ENCODE results near the gene TMEM259.

Gene TMEM259

DNA sequence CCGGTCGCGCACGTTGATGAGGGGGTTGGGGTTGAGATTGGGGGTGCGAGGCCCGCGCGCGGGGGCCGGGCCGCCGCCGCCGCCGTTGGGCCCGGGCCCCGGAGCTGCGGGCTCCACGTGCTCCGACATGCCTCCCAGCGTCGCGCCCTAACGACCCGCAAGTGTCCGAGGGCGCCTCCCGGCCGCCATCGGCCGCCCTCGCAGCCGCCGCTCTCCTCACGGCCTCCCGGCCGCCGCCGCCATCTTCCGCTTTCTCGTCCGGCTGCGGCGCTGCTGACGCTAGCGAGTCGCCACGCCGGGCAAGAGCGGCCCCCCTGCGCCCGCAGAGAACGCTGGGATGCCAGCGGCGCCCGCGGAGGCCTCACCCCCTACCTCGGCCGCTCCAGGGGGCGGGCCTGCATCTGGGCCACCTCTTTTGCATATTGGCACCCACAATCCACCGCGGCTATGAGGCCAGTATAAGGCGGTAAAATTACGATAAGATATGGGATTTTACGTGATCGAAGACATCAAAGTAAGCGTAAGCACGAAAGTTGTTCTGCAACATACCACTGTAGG, at the start of gene TMEM259:
Gene TMEM259 (minus strand): TSS at position 256 of the 558 bp plus-strand sequence. CDS start 127 bp downstream, at position 129.
- peak; percentile 99 for DNase-seq

DNA sequence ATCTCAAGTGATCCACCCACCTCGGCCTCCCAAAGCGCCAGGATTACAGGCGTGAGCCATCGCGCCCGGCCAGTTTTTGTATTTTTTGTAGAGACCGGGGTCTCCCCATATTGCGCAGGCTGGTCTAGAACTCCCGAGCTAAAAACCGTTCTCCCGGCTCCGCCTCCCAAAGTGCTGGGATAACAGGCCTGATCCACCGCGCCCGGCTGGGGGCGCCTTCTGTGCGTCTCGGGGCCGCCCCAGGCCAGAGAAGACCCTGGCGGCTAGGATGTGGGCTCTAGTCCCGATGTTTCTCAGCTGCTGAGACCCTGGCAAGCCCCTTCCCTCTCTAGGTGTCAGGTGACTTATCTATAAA, 49.6 kb upstream of the TMEM259 start:
- no peak for DNase-seq

DNA sequence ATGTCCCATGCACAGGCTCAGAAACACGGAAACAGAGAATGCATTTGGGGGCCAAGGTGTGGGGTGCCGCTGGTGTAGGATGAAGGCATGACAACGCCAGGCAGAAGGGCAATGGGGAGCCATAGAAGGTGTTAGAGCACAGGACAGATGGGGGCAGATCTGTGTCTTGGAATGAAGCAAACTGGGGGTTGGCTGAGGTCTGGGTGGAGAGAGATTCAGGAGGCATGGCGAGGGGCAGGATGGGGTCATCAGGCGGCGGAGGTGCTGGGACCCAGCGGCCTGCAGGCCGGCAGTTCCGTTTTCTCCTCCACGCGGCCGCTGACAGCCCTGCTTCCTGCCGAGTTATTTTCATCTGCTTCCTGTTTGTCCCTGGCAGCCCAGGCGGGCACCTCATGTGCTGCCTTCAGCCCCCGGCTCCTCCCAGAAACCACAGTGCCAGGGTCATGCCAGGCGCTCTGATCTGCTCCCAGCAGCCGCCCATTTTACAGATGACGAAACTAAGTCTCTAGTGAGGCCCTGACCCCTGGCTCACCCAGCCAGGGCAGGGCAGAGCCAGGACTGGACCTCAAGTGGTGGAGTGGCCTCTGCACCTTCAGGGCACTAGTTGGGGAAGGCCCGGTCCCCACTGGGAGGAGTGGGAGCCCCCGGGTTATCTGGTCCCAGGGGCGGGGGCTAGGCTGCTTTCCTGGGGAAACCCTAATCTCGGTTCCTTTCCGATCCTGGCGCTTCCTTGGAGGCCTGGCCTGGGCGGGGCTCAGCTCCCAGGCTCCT, 48.3 kb upstream of the TMEM259 start:
- peak; percentile 92 for DNase-seq

DNA sequence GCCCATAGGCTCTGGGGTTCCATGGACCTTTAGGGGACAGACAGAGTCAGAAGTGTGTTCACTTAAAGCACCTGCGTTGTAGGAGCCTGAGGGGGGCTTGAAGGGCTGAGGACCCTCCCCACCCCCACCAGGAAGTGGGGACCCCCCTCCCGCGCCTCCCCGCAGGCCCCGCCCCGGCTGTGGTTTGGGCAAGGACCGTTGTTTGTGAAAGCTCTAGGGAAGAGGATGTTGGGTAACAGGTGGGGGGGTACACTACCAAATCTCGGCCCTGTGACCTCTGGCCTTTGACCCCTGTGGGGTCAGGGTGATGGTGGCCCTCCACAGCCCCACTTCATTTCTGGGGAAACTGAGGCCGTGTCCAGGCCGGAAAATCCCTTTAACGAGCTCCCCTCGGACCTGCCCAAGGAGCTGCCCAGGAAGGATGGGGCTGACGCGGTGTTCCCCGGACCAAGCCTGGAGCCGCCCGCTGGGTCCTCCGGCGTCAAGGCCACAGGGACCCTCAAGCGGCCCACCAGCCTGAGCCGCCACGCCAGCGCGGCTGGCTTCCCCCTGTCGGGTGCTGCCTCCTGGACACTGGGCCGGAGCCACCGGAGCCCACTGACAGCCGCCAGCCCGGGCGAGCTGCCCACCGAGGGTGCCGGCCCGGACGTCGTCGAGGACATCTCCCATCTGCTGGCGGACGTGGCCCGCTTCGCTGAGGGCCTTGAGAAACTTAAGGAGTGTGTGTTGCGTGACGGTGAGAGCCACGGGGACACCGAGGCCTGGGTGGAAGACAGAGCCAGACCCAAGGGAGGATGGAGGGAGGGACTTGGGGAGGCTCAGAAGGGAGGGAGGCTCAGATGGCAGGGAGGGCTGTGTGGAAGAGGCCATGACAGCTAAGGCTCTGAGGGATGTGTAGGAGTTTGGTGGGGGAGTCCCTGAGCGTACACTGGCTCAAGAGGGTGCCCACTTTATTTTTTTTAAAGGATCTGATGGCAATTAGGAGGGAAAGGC, 47.4 kb upstream of the TMEM259 start:
- peak; percentile 87 for DNase-seq

DNA sequence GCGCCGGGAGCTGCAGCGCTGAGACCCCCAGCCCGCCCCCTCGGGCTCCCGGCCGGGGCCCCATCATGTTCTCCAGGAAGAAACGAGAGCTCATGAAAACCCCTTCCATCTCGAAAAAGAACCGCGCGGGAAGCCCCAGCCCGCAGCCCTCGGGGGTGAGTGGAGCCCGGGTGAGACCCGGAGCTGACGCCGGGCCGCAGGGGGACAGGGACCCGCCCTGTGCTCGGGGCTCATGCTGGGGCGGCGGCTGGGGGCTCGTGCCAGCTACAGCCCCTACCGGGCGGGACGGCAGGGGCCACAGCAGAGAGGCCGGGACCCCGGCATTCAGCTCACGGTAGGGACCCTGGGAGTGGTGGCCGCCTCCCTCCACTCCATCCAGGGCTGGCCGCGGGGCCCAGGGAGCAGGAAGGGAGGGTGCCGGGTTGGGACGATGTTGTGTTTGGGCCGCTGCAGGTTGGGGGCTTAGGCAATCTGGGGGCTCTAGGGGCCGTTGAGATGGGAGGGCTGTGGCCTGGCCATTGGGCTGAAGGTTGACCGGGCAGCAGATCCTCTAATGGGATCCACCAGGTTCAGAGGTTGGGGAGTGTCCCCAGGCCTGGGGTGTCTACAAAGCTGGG, 46.5 kb upstream of the TMEM259 start:
- no peak for DNase-seq

DNA sequence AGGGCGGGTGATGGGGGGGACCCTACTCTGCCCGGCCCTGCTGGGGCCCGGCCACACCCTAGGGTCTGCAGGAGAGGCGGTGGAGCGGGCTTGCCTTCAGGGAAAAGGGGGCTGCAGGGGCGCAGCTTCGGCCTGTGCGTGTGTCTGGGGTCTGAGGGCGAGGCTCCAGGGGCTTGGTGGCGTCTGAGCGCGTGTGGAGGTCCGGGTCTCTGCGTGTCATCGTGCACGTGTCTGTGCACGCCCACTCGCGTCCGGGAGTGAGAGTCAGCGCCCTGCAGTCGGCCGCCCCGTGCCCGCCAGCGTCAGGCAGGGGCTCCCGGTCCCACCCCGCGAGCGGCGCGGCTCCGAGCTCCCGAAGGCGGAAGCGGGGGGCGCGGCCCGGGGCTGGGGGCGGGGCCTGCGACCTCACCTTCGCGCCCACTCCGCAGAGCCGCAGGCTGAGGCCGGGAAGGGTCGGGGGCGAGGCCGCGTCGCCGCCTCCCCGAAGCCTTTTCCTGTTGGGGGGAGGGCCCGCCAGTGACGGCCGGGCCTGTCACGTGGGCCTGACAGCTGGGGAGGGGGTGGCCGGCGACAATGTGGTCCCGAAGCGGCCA, 45.9 kb upstream of the TMEM259 start, which contains the start of gene ARHGAP45:
Gene ARHGAP45 (plus strand): TSS at position 420 of the 593 bp plus-strand sequence. CDS start 239 bp downstream, outside the sequence.
- peak; percentile 91 for DNase-seq

DNA sequence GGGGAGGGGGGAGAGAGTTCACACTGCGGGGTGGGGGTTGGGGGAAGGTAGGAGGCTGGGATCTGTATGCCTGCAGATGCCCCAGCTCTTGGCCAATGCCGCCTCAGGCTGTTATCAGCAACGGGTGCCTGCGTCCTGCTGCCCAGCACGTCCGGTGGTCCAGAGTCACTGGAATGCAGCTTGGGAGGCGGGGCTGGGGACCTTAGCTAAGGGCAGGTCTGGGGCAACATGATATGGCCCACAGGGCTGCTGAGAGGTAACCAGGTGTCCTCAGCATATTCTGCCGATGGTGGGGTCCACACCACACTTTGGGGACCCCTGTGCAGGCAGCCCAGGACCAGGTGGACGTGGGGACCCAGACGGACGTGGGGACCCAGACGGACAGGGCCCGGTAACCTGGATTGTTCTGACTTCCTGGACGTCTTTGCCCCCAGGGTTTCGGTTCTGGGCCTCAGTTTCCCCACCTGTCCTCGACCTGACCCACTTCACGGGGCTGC, 45.4 kb upstream of the TMEM259 start:
- no peak for DNase-seq

DNA sequence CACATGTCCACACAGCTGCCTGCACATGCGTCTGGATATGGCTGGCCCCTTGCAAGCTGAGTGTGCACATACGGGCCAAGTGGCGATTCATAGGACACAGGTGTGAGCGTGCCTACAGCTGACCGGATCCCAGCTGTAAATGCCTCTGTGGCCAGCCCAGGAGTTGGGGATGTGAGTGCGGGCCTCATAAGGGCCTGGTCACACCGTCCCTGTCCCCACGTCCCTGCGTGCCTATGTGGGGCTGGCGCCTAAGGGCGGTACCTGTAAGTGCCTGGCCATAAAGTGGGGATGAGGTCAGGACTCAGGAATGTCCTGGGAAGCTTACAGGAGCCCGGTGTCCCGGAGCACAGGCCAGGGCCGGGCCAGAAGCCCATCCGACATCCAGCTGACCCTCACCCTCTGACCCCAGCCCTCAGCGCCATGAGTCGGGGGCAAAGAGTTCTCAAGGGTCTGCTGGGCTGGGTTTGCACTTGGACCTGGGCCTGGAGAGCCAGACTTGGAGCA, 44.7 kb upstream of the TMEM259 start:
- DNase-seq: no peak

DNA sequence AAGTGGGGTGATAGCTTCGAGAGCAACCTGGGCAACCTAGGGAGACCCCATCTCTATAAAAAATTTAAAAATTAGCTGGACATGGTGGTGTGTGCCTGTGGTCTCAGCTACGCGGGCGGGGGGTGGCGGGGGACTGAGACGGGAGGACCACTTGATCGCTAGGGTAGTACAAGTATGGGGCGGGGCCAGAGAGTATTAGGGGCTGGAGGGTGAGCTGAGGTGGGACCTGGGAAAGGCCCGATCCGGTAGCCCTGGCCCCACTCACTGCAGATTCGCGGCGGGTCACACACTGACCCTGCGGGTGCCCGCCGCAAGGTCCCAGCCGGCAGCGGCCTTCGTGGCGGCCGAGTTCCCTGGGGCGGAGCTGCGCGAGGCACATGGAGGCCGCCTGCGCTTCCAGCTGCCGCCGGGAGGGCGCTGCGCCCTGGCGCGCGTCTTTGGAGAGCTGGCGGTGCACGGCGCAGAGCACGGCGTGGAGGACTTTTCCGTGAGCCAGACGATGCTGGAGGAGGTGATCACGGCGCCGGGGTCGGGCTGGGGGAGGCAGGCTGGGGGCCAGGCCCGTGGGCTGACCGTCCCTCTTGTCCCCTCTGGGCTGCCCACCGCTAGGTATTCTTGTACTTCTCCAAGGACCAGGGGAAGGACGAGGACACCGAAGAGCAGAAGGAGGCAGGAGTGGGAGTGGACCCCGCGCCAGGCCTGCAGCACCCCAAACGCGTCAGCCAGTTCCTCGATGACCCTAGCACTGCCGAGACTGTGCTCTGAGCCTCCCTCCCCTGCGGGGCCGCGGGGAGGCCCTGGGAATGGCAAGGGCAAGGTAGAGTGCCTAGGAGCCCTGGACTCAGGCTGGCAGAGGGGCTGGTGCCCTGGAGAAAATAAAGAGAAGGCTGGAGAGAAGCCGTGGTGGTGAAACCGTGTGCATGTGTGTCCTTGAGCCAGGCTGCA, 44.0 kb upstream of the TMEM259 start:
- peak; percentile 82 for DNase-seq

DNA sequence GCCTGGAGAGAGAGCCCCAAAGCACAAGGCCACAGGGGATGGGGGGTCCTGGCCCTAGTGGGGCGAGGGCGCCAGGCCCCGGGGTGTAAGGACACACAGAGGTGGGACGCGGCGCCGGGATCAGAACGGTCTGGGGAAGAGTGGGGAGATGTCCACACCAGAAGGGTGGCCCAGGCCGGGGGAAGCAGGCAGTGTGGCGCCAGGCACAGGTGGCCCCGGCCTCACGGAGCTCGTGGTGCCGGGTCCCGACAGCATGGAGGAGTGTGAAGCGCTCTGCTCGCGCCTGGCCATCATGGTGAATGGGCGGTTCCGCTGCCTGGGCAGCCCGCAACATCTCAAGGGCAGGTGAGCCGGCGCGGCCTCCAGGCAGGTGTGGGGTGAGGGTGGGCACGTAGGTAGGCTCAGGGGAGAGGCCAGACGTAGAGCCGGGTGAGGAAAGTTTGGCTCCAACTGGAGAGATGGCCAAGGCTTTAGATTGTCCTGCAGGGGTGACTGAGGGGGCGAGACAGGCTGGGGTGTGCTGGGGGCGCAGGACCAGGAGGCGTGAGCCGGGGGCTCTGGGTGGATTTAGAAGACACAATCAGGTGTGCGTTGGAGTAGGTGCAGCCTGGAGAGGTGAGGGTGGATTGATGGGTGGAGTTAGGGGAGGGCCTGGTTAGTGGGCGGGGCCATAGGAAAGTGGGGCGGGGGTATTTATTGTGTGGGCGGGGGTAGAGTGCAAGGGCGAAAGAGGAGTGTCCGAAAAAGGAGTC, 43.2 kb upstream of the TMEM259 start:
- no peak for DNase-seq

DNA sequence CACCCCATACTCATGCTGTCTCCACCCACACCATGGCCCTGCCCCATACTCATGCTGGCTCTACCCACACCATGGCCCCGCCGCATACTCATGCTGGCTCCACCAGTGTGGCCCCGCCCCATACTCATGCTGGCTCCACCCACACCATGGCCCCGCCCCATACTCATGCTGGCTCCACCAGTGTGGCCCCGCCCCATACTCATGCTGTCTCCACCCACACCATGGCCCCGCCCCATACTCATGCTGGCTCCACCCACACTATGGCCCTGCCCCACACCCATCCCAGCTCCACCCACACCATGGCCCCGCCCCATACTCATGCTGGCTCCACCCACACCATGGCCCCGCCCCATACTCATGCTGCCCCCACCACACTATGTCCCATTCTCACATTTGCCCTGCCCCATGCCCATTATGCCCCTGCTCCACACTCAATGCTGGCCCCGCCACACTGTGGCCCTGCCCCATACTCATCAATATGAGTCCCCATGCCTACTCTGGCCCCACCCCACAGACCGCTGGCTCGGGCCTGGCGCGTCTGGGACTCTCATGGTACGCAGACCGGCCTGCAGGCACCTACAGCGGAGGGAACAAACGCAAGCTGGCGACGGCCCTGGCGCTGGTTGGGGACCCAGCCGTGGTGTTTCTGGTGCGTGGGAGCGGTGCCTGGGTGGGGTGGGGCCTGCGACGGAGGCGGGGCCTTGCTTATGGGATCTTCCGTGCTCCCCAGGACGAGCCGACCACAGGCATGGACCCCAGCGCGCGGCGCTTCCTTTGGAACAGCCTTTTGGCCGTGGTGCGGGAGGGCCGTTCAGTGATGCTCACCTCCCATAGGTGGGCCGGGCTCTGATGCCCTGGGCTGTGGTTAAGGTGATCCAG, 42.3 kb upstream of the TMEM259 start:
- peak; percentile 71 for DNase-seq

DNA sequence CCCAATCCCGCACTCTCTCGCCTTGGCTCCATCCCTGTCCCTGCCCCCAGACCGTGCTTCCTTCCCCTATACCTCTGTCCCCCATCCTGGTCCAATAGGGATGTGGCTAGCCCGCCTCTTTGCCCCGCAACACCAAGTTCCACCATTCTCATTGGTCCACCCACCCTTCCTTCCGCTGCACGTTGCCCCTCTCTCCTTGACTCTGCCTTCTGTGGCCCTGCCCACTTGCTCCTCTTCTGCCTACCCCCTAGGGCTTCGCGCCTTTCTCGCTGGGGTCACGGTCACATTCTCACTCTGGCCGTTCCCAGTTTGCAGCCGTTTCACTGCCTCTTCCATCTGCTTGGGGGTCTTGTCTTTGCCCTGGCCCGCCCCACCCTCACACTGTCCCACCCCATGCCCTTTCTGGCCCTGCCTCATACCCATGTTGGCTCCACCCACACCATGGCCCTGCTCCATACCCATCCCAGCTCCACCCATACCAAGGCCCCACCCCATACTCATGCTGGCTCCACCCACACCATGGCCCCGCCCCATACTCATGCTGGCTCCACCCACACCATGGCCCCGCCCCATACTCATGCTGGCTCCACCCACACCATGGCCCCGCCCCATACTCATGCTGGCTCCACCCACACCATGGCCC, 41.6 kb upstream of the TMEM259 start:
- peak; percentile 54 for DNase-seq

DNA sequence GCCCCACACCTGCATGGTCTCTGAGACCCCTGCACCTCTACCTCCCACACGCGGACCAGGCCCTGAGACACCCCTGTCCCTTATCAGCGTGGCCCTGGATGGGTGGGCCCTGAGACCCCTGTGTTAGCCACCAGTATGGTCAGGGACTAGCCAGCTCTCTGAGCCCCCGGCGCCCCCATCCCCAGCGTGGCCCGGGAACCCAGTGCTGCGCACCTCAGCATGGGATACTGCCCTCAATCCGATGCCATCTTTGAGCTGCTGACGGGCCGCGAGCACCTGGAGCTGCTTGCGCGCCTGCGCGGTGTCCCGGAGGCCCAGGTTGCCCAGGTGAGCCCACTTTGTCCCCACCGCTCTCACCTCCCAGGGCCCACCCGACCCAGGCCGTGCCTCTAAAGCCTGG, 41.1 kb upstream of the TMEM259 start:
- DNase-seq: no peak

DNA sequence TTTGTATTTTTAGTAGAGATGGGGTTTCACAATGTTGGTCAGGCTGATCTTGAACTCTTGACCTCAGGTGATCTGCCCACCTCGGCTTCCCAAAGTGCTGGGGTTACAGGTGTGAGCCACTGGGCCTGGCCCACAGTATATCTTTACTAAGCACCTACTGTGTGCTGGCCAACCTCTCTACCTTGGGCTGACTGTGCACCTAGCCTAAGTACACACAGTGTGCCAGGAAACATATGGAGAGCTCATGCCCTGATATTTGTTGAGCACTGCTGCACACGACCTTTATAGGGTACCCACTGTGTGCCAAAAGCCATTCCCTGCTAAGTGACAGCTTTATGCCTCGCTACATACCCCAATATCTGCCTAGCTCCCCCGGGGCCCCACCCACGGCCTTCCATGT, 39.8 kb upstream of the TMEM259 start:
- DNase-seq: no peak

DNA sequence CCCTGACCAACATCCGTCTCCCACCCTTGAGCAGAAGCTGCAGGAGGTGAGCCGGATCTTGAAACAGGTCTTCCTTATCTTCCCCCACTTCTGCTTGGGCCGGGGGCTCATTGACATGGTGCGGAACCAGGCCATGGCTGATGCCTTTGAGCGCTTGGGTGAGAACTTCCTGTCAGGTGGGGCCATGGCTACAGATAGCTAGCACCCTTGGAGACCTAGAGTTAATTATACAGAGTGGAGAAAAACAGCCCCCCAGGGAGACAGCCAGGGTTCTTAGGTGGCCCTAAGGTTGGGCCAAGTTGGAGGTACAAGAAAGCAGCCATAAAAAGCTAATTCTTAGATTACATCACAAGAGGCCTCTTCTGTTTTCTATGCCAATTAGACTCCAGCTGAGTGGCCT, 37.2 kb upstream of the TMEM259 start:
- DNase-seq: no peak

DNA sequence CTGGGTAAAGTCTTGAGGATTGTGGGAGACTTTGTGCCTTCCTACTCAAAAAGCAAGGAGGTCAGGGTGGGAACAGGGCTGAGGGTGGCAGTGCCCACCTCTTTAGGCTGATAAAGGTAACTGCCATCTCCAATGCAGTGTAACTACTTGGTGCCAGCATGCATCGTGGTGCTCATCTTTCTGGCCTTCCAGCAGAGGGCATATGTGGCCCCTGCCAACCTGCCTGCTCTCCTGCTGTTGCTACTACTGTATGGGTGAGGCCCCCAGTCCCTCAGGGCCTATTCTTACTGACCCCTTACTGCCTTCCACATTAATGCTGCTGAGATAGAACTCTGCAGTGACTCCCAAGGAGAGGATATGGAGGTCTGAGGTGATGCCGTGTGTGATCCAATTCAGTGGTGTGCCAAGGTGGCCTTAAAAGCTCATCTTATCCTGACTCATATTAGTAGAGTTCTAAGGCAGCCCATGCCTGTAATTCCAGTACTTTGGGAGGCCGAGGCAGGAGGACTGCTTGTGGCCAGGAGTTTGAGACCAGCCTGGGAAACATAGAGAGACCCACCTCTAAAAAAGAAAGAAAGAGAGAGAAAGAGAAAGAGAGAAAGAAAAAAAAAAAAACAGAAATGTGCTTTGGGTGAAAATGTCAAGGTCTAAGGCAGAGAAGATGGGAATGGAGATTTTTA, 36.4 kb upstream of the TMEM259 start:
- peak; percentile 63 for DNase-seq

DNA sequence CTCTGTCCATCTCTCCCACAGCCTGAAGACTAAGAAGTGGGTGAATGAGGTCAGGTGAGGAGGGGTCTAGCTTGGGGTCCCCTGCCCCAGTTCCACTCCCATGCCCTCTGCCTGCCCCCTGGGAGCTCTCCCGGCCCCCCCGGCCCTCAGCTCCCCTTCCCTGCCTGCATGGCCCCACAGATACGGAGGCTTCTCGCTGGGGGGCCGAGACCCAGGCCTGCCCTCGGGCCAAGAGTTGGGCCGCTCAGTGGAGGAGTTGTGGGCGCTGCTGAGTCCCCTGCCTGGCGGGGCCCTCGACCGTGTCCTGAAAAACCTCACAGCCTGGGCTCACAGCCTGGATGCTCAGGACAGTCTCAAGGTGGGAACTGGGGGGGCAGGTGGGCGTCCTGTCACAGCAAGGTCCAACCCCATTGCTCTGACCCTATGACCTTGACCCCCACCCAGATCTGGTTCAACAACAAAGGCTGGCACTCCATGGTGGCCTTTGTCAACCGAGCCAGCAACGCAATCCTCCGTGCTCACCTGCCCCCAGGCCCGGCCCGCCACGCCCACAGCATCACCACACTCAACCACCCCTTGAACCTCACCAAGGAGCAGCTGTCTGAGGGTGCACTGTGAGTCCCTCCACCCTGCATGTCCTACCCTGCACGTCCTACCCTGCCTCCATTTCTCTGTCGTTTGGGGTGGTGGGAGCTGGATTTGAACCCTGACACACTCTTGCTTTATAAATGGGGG, 35.1 kb upstream of the TMEM259 start:
- no peak for DNase-seq
